HCT116 (cell line): ENCODE data around the gene C16orf74. TPM values are rescaled to one million over a fixed set of nuclear protein-coding genes. Genes with fewer than 3 reads are reported as not detected.

Source experiments
- ATAC-seq: fragments of 200-7000 bp; cut with Tn5 transposase; 2 replicates; pipeline ENCODE4 v1.9.1; 2020; ENCODE audit warnings: mild to moderate bottlenecking, moderate library complexity
- BruUV-seq: library from RNA; stranded (reverse); fragments of 400-500 nt; replicated peaks from 2 replicates; lab custom pipeline; 2021; lab: Mats Ljungman, UMichigan
- CTCF ChIA-PET: fragments of 300-600 bp; sonication (Branson Sonifier 250); formaldehyde crosslinking; loops from one replicate; lab custom pipeline; 2021; ENCODE audit warnings: antibody characterized with exemption; lab: Charles Lee
- POLR2A ChIA-PET: fragments of 300-600, 350-600 bp; sonication (Branson Sonifier 250); formaldehyde crosslinking; loops from one replicate; lab custom pipeline; 2021; ENCODE audit warnings: antibody characterized with exemption; lab: Charles Lee
- RAD21 ChIA-PET, 2 experiments: fragments of 300-600 bp; sonication (Branson Sonifier 250); formaldehyde crosslinking; loops; one replicate each; lab custom pipeline; 2023; ENCODE audit warnings: low total read pairs in 2 of 2; ENCODE audit not compliant: uncharacterized antibody in 2 of 2, unreplicated experiment in 2 of 2, low non-redundant PET in 1 of 2; lab: Charles Lee
- DNase-seq: peaks from one replicate; pipeline ENCODE4 v3.0.0-alpha.2; 2010; ENCODE audit warnings: low read depth, low spot score
- H2AFZ ChIP-seq: fragments of 200-600 bp; shearing (Covaris generic), sonication (generic); 2 replicates; pipeline ENCODE4 v1.6.1; 2017; ENCODE audit warnings: low read depth, mixed run types, mixed read lengths, antibody characterized with exemption, low read length; ENCODE audit not compliant: poor library complexity, severe bottlenecking
- H3K27ac ChIP-seq: 2 replicates; pipeline ENCODE4 v1.5.1; 2012; ENCODE audit warnings: low read depth, low read length
- H3K27me3 ChIP-seq: fragments of 200-600 bp; sonication (generic); 2 replicates; pipeline ENCODE4 v1.6.1; 2016; ENCODE audit warnings: mixed run types, low read length, mixed read lengths; ENCODE audit not compliant: insufficient read depth
- H3K36me3 ChIP-seq, 2 experiments: fragments of 200-500 bp in 1 of 2; fragments of 200-600 bp in 1 of 2; sonication (Bioruptor generic) in 1 of 2; sonication (generic) in 1 of 2; 2 replicates each; pipeline versions ENCODE4 v1.5.1 to v1.6.1; 2014 to 2016; ENCODE audit warnings: low read length in 2 of 2, inconsistent platforms in 1 of 2, mixed read lengths in 1 of 2, mixed run types in 1 of 2; ENCODE audit not compliant: insufficient read depth in 2 of 2, control insufficient read depth in 1 of 2
- H3K4me1 ChIP-seq, 2 experiments: fragments of 200-600 bp in 1 of 2; sonication (generic) in 1 of 2; 2 replicates each; pipeline versions ENCODE4 v1.5.1 to v1.6.1; 2012 to 2017; ENCODE audit warnings: low read length in 2 of 2, inconsistent platforms in 1 of 2, mild to moderate bottlenecking in 1 of 2, mixed read lengths in 1 of 2, mixed run types in 1 of 2, moderate library complexity in 1 of 2; ENCODE audit not compliant: insufficient read depth in 2 of 2, control insufficient read depth in 1 of 2
- H3K4me2 ChIP-seq: fragments of 200-600 bp; sonication (generic); 2 replicates; pipeline ENCODE4 v1.6.1; 2017; ENCODE audit warnings: mixed run types, low read length, mixed read lengths
- H3K4me3 ChIP-seq, 2 experiments: fragments of 200-600 bp in 1 of 2; sonication (generic) in 1 of 2; replicated peaks in 1 of 2; 2 replicates each; pipeline ENCODE4 v1.5.1; 2011 to 2016; ENCODE audit warnings: low read length in 2 of 2, control low read depth in 1 of 2, low read depth in 1 of 2, mild to moderate bottlenecking in 1 of 2, mixed read lengths in 1 of 2, mixed run types in 1 of 2
- H3K79me2 ChIP-seq: fragments of 200-600 bp; sonication (generic); 2 replicates; pipeline ENCODE4 v1.6.1; 2017; ENCODE audit warnings: mild to moderate bottlenecking, mixed run types, low read length, moderate library complexity, mixed read lengths; ENCODE audit not compliant: insufficient read depth
- H3K9ac ChIP-seq: fragments of 200-600 bp; sonication (generic); 2 replicates; pipeline ENCODE4 v1.6.1; 2016; ENCODE audit warnings: low read length, mixed read lengths
- H3K9me2 ChIP-seq: fragments of 200-600 bp; sonication (generic), shearing (Covaris generic); 2 replicates; pipeline ENCODE4 v1.6.1; 2017; ENCODE audit warnings: mixed run types, mild to moderate bottlenecking, moderate library complexity; ENCODE audit not compliant: insufficient read depth
- H3K9me3 ChIP-seq, 2 experiments: fragments of 200-500 bp in 1 of 2; fragments of 200-600 bp in 1 of 2; sonication (Bioruptor generic) in 1 of 2; sonication (generic) in 1 of 2; 2 replicates each; pipeline ENCODE4 v1.6.1; 2014 to 2017; ENCODE audit warnings: low read length in 2 of 2, mixed read lengths in 2 of 2, inconsistent platforms in 1 of 2, low read depth in 1 of 2, mild to moderate bottlenecking in 1 of 2, mixed run types in 1 of 2, moderate library complexity in 1 of 2; ENCODE audit not compliant: control insufficient read depth in 1 of 2, insufficient read depth in 1 of 2
- H4K20me1 ChIP-seq: fragments of 200-600 bp; sonication (generic), shearing (Covaris generic); 2 replicates; pipeline ENCODE4 v1.6.1; 2017; ENCODE audit warnings: mixed run types, mild to moderate bottlenecking, moderate library complexity; ENCODE audit not compliant: insufficient read depth
- CEBPB ChIP-seq: IDR thresholded peaks from 2 replicates; pipeline ENCODE4 v1.6.1; 2012; ENCODE audit warnings: low read depth
- EGR1 ChIP-seq: IDR thresholded peaks from 2 replicates; pipeline ENCODE4 v1.6.1; 2012; ENCODE audit warnings: low read depth
- ELF1 ChIP-seq: IDR thresholded peaks from 2 replicates; pipeline ENCODE4 v1.6.1; 2012; ENCODE audit warnings: low read depth, borderline replicate concordance
- EZH2phosphoT487 ChIP-seq: fragments of 200-600 bp; IDR thresholded peaks from 2 replicates; pipeline ENCODE4 v1.6.1; 2018; ENCODE audit warnings: antibody characterized with exemption, borderline replicate concordance
- FOSL1 ChIP-seq: IDR thresholded peaks from 2 replicates; pipeline ENCODE4 v1.6.1; 2012; ENCODE audit warnings: low read depth
- POLR2AphosphoS5 ChIP-seq: IDR thresholded peaks from 2 replicates; pipeline ENCODE4 v1.6.1; 2011; ENCODE audit warnings: mild to moderate bottlenecking, low read depth, low read length, moderate library complexity
- RAD21 ChIP-seq: IDR thresholded peaks from 2 replicates; pipeline ENCODE4 v1.6.1; 2012; ENCODE audit warnings: low read depth, mild to moderate bottlenecking
- SP1 ChIP-seq: IDR thresholded peaks from 2 replicates; pipeline ENCODE4 v1.6.1; 2012; ENCODE audit warnings: low read depth
- SRF ChIP-seq: IDR thresholded peaks from 2 replicates; pipeline ENCODE4 v1.6.1; 2012; ENCODE audit warnings: low read depth
- TCF7L2 ChIP-seq: IDR thresholded peaks from 2 replicates; pipeline ENCODE4 v1.7.0; 2011; ENCODE audit warnings: borderline replicate concordance, inconsistent platforms; ENCODE audit not compliant: insufficient read depth, insufficient read length; ENCODE audit errors: extremely low read depth
- YY1 ChIP-seq: IDR thresholded peaks from 2 replicates; pipeline ENCODE4 v1.6.1; 2011; ENCODE audit warnings: low read length, low read depth, moderate library complexity, mild to moderate bottlenecking; ENCODE audit not compliant: insufficient replicate concordance; ENCODE audit errors: extremely low read depth
- ZNF274 ChIP-seq: fragments of 200-500 bp; sonication (Bioruptor generic); IDR thresholded peaks from 2 replicates; pipeline ENCODE4 v1.6.1; 2014; ENCODE audit warnings: mild to moderate bottlenecking, low read depth, low read length, inconsistent platforms
- intact Hi-C: fragments of 100-400 bp; cut with micrococcal nuclease; formaldehyde crosslinking; loops from 2 replicates; pipeline ENCODE4 v1.10.0; 2022
- total RNA-seq: library from RNA; stranded (reverse); gene quantifications from one replicate; pipeline ENCODE4 v1.2.1, GENCODE V29; 2021; ENCODE audit not compliant: unreplicated experiment
- TF ChIP-seq, protein P1 (sequence below): IDR thresholded peaks from 2 replicates; pipeline ENCODE4 v1.6.1; 2012
- TF ChIP-seq, protein P2 (sequence below): IDR thresholded peaks from 2 replicates; pipeline ENCODE4 v1.6.1; 2012; ENCODE audit warnings: low read depth
- TF ChIP-seq, protein P3 (sequence below), 3 experiments: fragments of 200-600 bp in 1 of 3; sonication (generic) in 1 of 3; IDR thresholded peaks in 2 of 3; conservative IDR thresholded peaks in 1 of 3; 2 replicates each; pipeline ENCODE4 v1.5.1; 2012 to 2017; ENCODE audit warnings: low read depth in 2 of 3, low read length in 2 of 3, antibody characterized with exemption in 1 of 3, borderline replicate concordance in 1 of 3, control low read depth in 1 of 3, mild to moderate bottlenecking in 1 of 3, mixed read lengths in 1 of 3, mixed run types in 1 of 3, moderate library complexity in 1 of 3; ENCODE audit not compliant: insufficient read depth in 1 of 3

Gene C16orf74
- total RNA-seq, 1 experiment from 2014 or later, result 30.0 TPM

- Histone ChIP-seq H3K27me3 (peaks cover 12% of the 10 kb centered on the region; the same call in 1 of the 2 replicates), H3K9ac (no peak overlapping the region), H3K4me1 (peaks cover 0 to 12% of the 10 kb centered on the region in 2 experiments; a peak in 1 of 4 replicates), H3K4me3 (no peak overlapping the region), H3K79me2 (no peaks in the 10 kb centered on the region), H2AFZ (no peak overlapping the region), H3K4me2 (no peak overlapping the region)
- POLR2A ChIA-PET, result no interaction called here
- CTCF ChIA-PET, result interaction anchor here (0.8 kb wide), 1 partner anchor 22 kb away, joined by 3 read pairs; no protein-coding TSS in a partner anchor
- ATAC-seq, result no peak
- RAD21 ChIA-PET, result no interaction called here
- TF ChIP-seq FOSL1 (no peak), YY1 (no peak), RAD21 (no peak), TCF7L2 (no peak), ELF1 (no peak), CEBPB (no peak), ZNF274 (no peak), SRF (no peak), EGR1 (no peak), EZH2phosphoT487 (no peak), POLR2AphosphoS5 (no peak), SP1 (no peak)
- TF ChIP-seq, protein P1, sequence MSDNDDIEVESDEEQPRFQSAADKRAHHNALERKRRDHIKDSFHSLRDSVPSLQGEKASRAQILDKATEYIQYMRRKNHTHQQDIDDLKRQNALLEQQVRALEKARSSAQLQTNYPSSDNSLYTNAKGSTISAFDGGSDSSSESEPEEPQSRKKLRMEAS, result no peak
- TF ChIP-seq, protein P2, sequence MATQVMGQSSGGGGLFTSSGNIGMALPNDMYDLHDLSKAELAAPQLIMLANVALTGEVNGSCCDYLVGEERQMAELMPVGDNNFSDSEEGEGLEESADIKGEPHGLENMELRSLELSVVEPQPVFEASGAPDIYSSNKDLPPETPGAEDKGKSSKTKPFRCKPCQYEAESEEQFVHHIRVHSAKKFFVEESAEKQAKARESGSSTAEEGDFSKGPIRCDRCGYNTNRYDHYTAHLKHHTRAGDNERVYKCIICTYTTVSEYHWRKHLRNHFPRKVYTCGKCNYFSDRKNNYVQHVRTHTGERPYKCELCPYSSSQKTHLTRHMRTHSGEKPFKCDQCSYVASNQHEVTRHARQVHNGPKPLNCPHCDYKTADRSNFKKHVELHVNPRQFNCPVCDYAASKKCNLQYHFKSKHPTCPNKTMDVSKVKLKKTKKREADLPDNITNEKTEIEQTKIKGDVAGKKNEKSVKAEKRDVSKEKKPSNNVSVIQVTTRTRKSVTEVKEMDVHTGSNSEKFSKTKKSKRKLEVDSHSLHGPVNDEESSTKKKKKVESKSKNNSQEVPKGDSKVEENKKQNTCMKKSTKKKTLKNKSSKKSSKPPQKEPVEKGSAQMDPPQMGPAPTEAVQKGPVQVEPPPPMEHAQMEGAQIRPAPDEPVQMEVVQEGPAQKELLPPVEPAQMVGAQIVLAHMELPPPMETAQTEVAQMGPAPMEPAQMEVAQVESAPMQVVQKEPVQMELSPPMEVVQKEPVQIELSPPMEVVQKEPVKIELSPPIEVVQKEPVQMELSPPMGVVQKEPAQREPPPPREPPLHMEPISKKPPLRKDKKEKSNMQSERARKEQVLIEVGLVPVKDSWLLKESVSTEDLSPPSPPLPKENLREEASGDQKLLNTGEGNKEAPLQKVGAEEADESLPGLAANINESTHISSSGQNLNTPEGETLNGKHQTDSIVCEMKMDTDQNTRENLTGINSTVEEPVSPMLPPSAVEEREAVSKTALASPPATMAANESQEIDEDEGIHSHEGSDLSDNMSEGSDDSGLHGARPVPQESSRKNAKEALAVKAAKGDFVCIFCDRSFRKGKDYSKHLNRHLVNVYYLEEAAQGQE, result no peak
- TF ChIP-seq, protein P3, sequence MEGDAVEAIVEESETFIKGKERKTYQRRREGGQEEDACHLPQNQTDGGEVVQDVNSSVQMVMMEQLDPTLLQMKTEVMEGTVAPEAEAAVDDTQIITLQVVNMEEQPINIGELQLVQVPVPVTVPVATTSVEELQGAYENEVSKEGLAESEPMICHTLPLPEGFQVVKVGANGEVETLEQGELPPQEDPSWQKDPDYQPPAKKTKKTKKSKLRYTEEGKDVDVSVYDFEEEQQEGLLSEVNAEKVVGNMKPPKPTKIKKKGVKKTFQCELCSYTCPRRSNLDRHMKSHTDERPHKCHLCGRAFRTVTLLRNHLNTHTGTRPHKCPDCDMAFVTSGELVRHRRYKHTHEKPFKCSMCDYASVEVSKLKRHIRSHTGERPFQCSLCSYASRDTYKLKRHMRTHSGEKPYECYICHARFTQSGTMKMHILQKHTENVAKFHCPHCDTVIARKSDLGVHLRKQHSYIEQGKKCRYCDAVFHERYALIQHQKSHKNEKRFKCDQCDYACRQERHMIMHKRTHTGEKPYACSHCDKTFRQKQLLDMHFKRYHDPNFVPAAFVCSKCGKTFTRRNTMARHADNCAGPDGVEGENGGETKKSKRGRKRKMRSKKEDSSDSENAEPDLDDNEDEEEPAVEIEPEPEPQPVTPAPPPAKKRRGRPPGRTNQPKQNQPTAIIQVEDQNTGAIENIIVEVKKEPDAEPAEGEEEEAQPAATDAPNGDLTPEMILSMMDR (IDR thresholded peaks at IDR 0.05 in 2 of 3, conservative IDR thresholded peaks at IDR 0.05 in 1 of 3; ENCODE audit: borderline replicate concordance in 1 of 3, insufficient read depth in 1 of 3, low read depth in 2 of 3, low read length in 2 of 3), result no peak
- TF ChIP-seq, all 23 proteins: peak for 0
- DNase-seq, result no peak
- no peaks in the 10 kb centered on the region for H3K9me2 ChIP-seq
- no peak overlapping the region for H3K27ac ChIP-seq
- no peaks in the 10 kb centered on the region for H4K20me1 ChIP-seq
- H3K9me3 ChIP-seq, result no peaks in the 10 kb centered on the region
- no peaks in the 10 kb centered on the region for H3K36me3 ChIP-seq
- BruUV-seq, result no TSS peak
- intact Hi-C loops, result no loop called here
These were observed 55.4 kb downstream of the C16orf74 start for GRCh38 chr16:85695196-85696128.
